Colonic mucosa (tissue), 4 donors: Measurements from ENCODE around the gene LMF2. TPM values are rescaled to one million over a fixed set of nuclear protein-coding genes. Genes with fewer than 3 reads are reported as not detected.

Experiments used
- DNase-seq: peaks from one replicate; pipeline ENCODE4 v3.0.0-alpha.2; 2020
- H3K27ac ChIP-seq: fragments of 200-600 bp; one replicate; pipeline ENCODE4 v1.8.0; 2021
- H3K27me3 ChIP-seq: fragments of 200-600 bp; one replicate; pipeline ENCODE4 v1.8.0; 2021
- H3K36me3 ChIP-seq: fragments of 200-600 bp; one replicate; pipeline ENCODE4 v1.8.0; 2021
- H3K4me1 ChIP-seq: fragments of 200-600 bp; one replicate; pipeline ENCODE4 v1.8.0; 2021; ENCODE audit warnings: mild to moderate bottlenecking
- H3K4me3 ChIP-seq: fragments of 200-600 bp; one replicate; pipeline ENCODE4 v1.8.0; 2021
- H3K9ac ChIP-seq, 2 donors: one replicate each; pipeline ENCODE4 v1.7.0; 2013; ENCODE audit warnings: control low read depth in 2 of 2, low read depth in 2 of 2, low read length in 2 of 2
- H3K9me3 ChIP-seq: fragments of 200-600 bp; one replicate; pipeline ENCODE4 v1.8.0; 2021
- CTCF ChIP-seq: fragments of 200-600 bp; IDR thresholded peaks from one replicate; pipeline ENCODE4 v1.8.0; 2022; ENCODE audit warnings: antibody characterized with exemption, mild to moderate bottlenecking
- intact Hi-C: fragments of 100-400 bp; cut with DNase I; formaldehyde crosslinking; loops from one replicate; pipeline ENCODE4 v1.14.1; 2022
- total RNA-seq, 2 donors: library from RNA; stranded (reverse); fragmentation: NEBNext Ultra II Directional in 1 of 2; extraction: Animal tissue kit (Norgen Biotek cat#: 25700) in 1 of 2; gene quantifications; one replicate each; pipeline ENCODE4 v1.2.1, GENCODE V29; 2021
- donor health status: healthy.
- donor health status: DM: no; HTN: no; CAD: no.
- donor health status: DM: no; HTN: no; CAD: no.

Gene LMF2
- total RNA-seq, 2 donors from 2014 or later, result 51.1 to 60.0 TPM

GRCh38 chr22:50505776-50506610 lies 1.5 kb downstream of the LMF2 start:
- intact Hi-C loops, result loop anchor here (10.0 kb wide), 1 partner anchor 251 kb away; the partner anchor contains the start of gene HDAC10
- Histone ChIP-seq H3K36me3 (peaks cover 9% of the 10 kb centered on the region), H3K27me3 (no peaks in the 10 kb centered on the region), H3K9ac (peak overlapping the region in 1 of 2 donors; percentile 91), H3K9me3 (no peaks in the 10 kb centered on the region), H3K27ac (no peak overlapping the region), H3K4me1 (peaks cover 16% of the 10 kb centered on the region), H3K4me3 (peak overlapping the region; percentile 70)
- TF ChIP-seq CTCF, result no peak
- DNase-seq, result no peak

GRCh38 chr22:50505276-50505775 lies 2.2 kb downstream of the LMF2 start:
- no peaks in the 10 kb centered on the region for H3K9me3 ChIP-seq
- H3K27ac ChIP-seq, result no peak overlapping the region
- peaks cover 16% of the 10 kb centered on the region for H3K4me1 ChIP-seq
- no peak for TF ChIP-seq CTCF
- H3K9ac ChIP-seq, result no peak overlapping the region
- H3K4me3 ChIP-seq, result no peak overlapping the region
- intact Hi-C loops, result loop anchor here (10.0 kb wide), 1 partner anchor 251 kb away; the partner anchor contains the start of gene HDAC10
- no peaks in the 10 kb centered on the region for H3K27me3 ChIP-seq
- peaks cover 9% of the 10 kb centered on the region for H3K36me3 ChIP-seq
- no peak for DNase-seq

- Histone ChIP-seq H3K9ac (no peak overlapping the region), H3K4me1 (peaks cover 16% of the 10 kb centered on the region), H3K9me3 (no peaks in the 10 kb centered on the region), H3K27ac (no peak overlapping the region), H3K36me3 (peaks cover 9% of the 10 kb centered on the region), H3K4me3 (no peak overlapping the region), H3K27me3 (no peaks in the 10 kb centered on the region)
- no peak for DNase-seq
- TF ChIP-seq CTCF, result no peak
- intact Hi-C loops, result loop anchor here (10.0 kb wide), 1 partner anchor 250 kb away; the partner anchor contains the start of gene HDAC10
These were observed 2.9 kb downstream of the LMF2 start for GRCh38 chr22:50504369-50505211.

- Histone ChIP-seq H3K27ac (no peak overlapping the region), H3K36me3 (peaks cover 9% of the 10 kb centered on the region), H3K4me1 (peaks cover 11% of the 10 kb centered on the region), H3K27me3 (no peaks in the 10 kb centered on the region), H3K4me3 (no peak overlapping the region), H3K9me3 (no peaks in the 10 kb centered on the region), H3K9ac (no peak overlapping the region)
- no peak for TF ChIP-seq CTCF
- DNase-seq, result no peak
- intact Hi-C loops, result loop anchor here (10.0 kb wide), 1 partner anchor 249 kb away; the partner anchor contains the start of gene HDAC10
These were observed 3.9 kb downstream of the LMF2 start for GRCh38 chr22:50503475-50504145.
